DOHH2 (cell line): ENCODE measurements around the gene MLST8.

ENCODE experiments used
- H3F3A ChIP-seq: fragments of 200-600 bp; sonication (generic), shearing (Covaris generic); 2 replicates; pipeline ENCODE4 v1.6.0; 2016; ENCODE audit warnings: antibody characterized with exemption, mild to moderate bottlenecking; ENCODE audit not compliant: control insufficient read depth, insufficient read depth
- H3K27ac ChIP-seq: fragments of 200-600 bp; sonication (generic); 2 replicates; pipeline ENCODE4 v1.5.1; 2014; ENCODE audit warnings: low read depth, mild to moderate bottlenecking, low read length, moderate library complexity
- H3K27me3 ChIP-seq: fragments of 200-600 bp; sonication (generic); 2 replicates; pipeline ENCODE4 v1.6.1; 2014; ENCODE audit warnings: mild to moderate bottlenecking, low read length, mixed read lengths; ENCODE audit not compliant: control insufficient read depth
- H3K36me3 ChIP-seq: fragments of 200-600 bp; sonication (generic); 2 replicates; pipeline ENCODE4 v1.6.1; 2014; ENCODE audit warnings: mild to moderate bottlenecking, low read length, moderate library complexity, mixed read lengths; ENCODE audit not compliant: control insufficient read depth
- H3K4me1 ChIP-seq: fragments of 200-600 bp; sonication (generic); 2 replicates; pipeline ENCODE4 v1.6.1; 2014; ENCODE audit warnings: mild to moderate bottlenecking, low read length, mixed read lengths; ENCODE audit not compliant: control insufficient read depth
- H3K4me2 ChIP-seq: fragments of 200-600 bp; sonication (generic); 2 replicates; pipeline ENCODE4 v1.6.0; 2014; ENCODE audit warnings: mild to moderate bottlenecking, low read length, moderate library complexity
- H3K4me3 ChIP-seq: fragments of 200-600 bp; sonication (generic); 2 replicates; pipeline ENCODE4 v1.5.1; 2014; ENCODE audit warnings: mild to moderate bottlenecking, low read length, mixed read lengths
- H3K79me2 ChIP-seq: fragments of 200-600 bp; sonication (generic); 2 replicates; pipeline ENCODE4 v1.6.1; 2014; ENCODE audit warnings: mild to moderate bottlenecking, low read length, mixed read lengths; ENCODE audit not compliant: control insufficient read depth
- H3K9me2 ChIP-seq: fragments of 200-600 bp; sonication (generic); replicated peaks from 2 replicates; pipeline ENCODE4 v1.6.1; 2014; ENCODE audit warnings: mild to moderate bottlenecking, low read length, mixed read lengths; ENCODE audit not compliant: control insufficient read depth
- H3K9me3 ChIP-seq: fragments of 200-600 bp; sonication (generic); 2 replicates; pipeline ENCODE4 v1.6.1; 2014; ENCODE audit warnings: antibody characterized with exemption, low read length, mixed read lengths; ENCODE audit not compliant: control insufficient read depth, insufficient read depth
- H4K20me1 ChIP-seq: fragments of 200-600 bp; sonication (generic); 2 replicates; pipeline ENCODE4 v1.6.0; 2014; ENCODE audit warnings: low read depth, mild to moderate bottlenecking, antibody characterized with exemption, low read length, moderate library complexity; ENCODE audit not compliant: control insufficient read depth, insufficient read depth
- CTCF ChIP-seq: fragments of 200-600 bp; sonication (generic); IDR thresholded peaks from one replicate; pipeline ENCODE4 v1.5.1; 2014; ENCODE audit warnings: antibody characterized with exemption, mild to moderate bottlenecking, low read depth, low read length; ENCODE audit not compliant: poor library complexity, severe bottlenecking
- EZH2phosphoT487 ChIP-seq: fragments of 200-600 bp; sonication (generic); IDR thresholded peaks from 2 replicates; pipeline ENCODE4 v1.6.1; 2017; ENCODE audit warnings: borderline replicate concordance, mild to moderate bottlenecking, antibody characterized with exemption, low read length, moderate library complexity, mixed read lengths

The MLST8 gene

GRCh38 chr16:2176047-2176446 lies 29.2 kb upstream of the MLST8 start:
- no peaks in the 10 kb centered on the region for H3K9me3 ChIP-seq
- no peak overlapping the region for H3K4me2 ChIP-seq
- H3K9me2 ChIP-seq, result no peaks in the 10 kb centered on the region
- no peak overlapping the region for H3K4me3 ChIP-seq
- H3F3A ChIP-seq, result no peaks in the 10 kb centered on the region
- no peaks in the 10 kb centered on the region for H3K79me2 ChIP-seq
- TF ChIP-seq EZH2phosphoT487, result no peak
- TF ChIP-seq CTCF, result no peak
- H3K36me3 ChIP-seq, result peaks cover 62% of the 10 kb centered on the region
- no peaks in the 10 kb centered on the region for H4K20me1 ChIP-seq
- H3K27me3 ChIP-seq, result no peaks in the 10 kb centered on the region
- no peaks in the 10 kb centered on the region for H3K4me1 ChIP-seq
- no peak overlapping the region for H3K27ac ChIP-seq

- H3K27ac ChIP-seq, result no peak overlapping the region
- H3K9me3 ChIP-seq, result no peaks in the 10 kb centered on the region
- H3K4me1 ChIP-seq, result no peaks in the 10 kb centered on the region
- TF ChIP-seq CTCF, result no peak
- TF ChIP-seq EZH2phosphoT487, result no peak
- no peaks in the 10 kb centered on the region for H3K79me2 ChIP-seq
- no peaks in the 10 kb centered on the region for H3F3A ChIP-seq
- no peak overlapping the region for H3K4me3 ChIP-seq
- H3K4me2 ChIP-seq, result no peak overlapping the region
- H3K9me2 ChIP-seq, result no peaks in the 10 kb centered on the region
- no peaks in the 10 kb centered on the region for H4K20me1 ChIP-seq
- no peaks in the 10 kb centered on the region for H3K27me3 ChIP-seq
- peaks cover 57% of the 10 kb centered on the region for H3K36me3 ChIP-seq
Measured at GRCh38 chr16:2177101-2177500, 28.2 kb upstream of the MLST8 start.

DNA sequence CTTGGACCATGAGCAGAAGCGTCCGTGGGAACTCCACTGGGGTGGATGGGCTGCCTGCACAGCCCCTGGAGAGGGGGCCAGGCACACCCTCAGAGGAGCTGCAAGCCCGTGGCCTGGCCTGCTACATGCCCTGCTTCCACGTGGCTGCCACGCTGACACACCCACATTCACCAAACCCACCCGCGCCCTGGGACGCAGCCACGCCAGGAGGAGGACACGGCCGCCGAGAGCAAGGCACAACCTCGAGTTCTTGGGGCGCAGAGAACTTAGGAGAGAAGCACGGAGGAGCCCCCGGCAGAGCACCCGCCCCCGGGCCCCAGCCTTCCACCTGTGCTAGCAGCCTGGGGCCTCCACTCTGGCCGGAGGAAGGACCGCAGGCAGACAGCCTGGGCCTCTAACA lies 27.7 kb upstream of the MLST8 start:
- no peak overlapping the region for H3K4me2 ChIP-seq

More for the DNA sequence above, 27.7 kb upstream of the MLST8 start:
- no peaks in the 10 kb centered on the region for H3F3A ChIP-seq
- H3K27ac ChIP-seq, result no peak overlapping the region
- H3K4me1 ChIP-seq, result no peaks in the 10 kb centered on the region
- H3K9me2 ChIP-seq, result no peaks in the 10 kb centered on the region
- TF ChIP-seq EZH2phosphoT487 (no peak), CTCF (no peak)
- no peaks in the 10 kb centered on the region for H3K79me2 ChIP-seq
- H3K9me3 ChIP-seq, result no peaks in the 10 kb centered on the region
- H3K27me3 ChIP-seq, result no peaks in the 10 kb centered on the region
- H4K20me1 ChIP-seq, result no peaks in the 10 kb centered on the region
- no peak overlapping the region for H3K4me3 ChIP-seq
- peaks cover 60% of the 10 kb centered on the region for H3K36me3 ChIP-seq
